ENCODE data around the gene LRRC47.

Gene LRRC47

GRCh38 chr1:3772027-3772714, 24.1 kb downstream of the LRRC47 start:
- peak; percentile 64 to 85 for DNase-seq (ENCODE audit: low read depth in 1 of 2, low spot score in 1 of 2)
- no peak overlapping the region for H3K27ac ChIP-seq (replicated peaks)
- H3K27me3 ChIP-seq (ENCODE audit: insufficient read depth, poor library complexity, severe bottlenecking): peaks cover 6% of the 10 kb centered on the region
- TF ChIP-seq SPI1 (IDR thresholded peaks at IDR 0.05; ENCODE audit: borderline replicate concordance, low read depth) (no peak), REST (IDR thresholded peaks at IDR 0.05; ENCODE audit: insufficient replicate concordance, low read depth) (no peak), POLR2AphosphoS5 (IDR thresholded peaks at IDR 0.05; ENCODE audit: low read depth) (no peak), CTCF (IDR thresholded peaks at IDR 0.05; ENCODE audit: insufficient read depth, low read length) (no peak), GABPA (IDR thresholded peaks at IDR 0.05; ENCODE audit: low read depth) (no peak)
- peak overlapping the region; percentile 24 for H3K4me3 ChIP-seq (replicated peaks; ENCODE audit: insufficient read depth, low read length)

- TF ChIP-seq GABPA (IDR thresholded peaks at IDR 0.05; ENCODE audit: low read depth) (no peak), CTCF (IDR thresholded peaks at IDR 0.05; ENCODE audit: insufficient read depth, low read length) (no peak), POLR2AphosphoS5 (IDR thresholded peaks at IDR 0.05; ENCODE audit: low read depth) (no peak), REST (IDR thresholded peaks at IDR 0.05; ENCODE audit: insufficient replicate concordance, low read depth) (no peak), SPI1 (IDR thresholded peaks at IDR 0.05; ENCODE audit: borderline replicate concordance, low read depth) (no peak)
- DNase-seq (ENCODE audit: low read depth in 1 of 2, low spot score in 1 of 2): no peak
- no peak overlapping the region for H3K4me3 ChIP-seq (replicated peaks; ENCODE audit: insufficient read depth, low read length)
- H3K27me3 ChIP-seq (ENCODE audit: insufficient read depth, poor library complexity, severe bottlenecking): peaks cover 6% of the 10 kb centered on the region
- no peak overlapping the region for H3K27ac ChIP-seq (replicated peaks)
These were observed 24.9 kb downstream of the LRRC47 start for GRCh38 chr1:3771108-3772026.

GRCh38 chr1:3770047-3770765, 26.1 kb downstream of the LRRC47 start:
- H3K27ac ChIP-seq (replicated peaks): no peak overlapping the region
- DNase-seq (ENCODE audit: low read depth in 1 of 2, low spot score in 1 of 2): no peak
- no peak for TF ChIP-seq POLR2AphosphoS5 (IDR thresholded peaks at IDR 0.05; ENCODE audit: low read depth)
- TF ChIP-seq SPI1 (IDR thresholded peaks at IDR 0.05; ENCODE audit: borderline replicate concordance, low read depth): no peak
- TF ChIP-seq CTCF (IDR thresholded peaks at IDR 0.05; ENCODE audit: insufficient read depth, low read length): no peak
- TF ChIP-seq REST (IDR thresholded peaks at IDR 0.05; ENCODE audit: insufficient replicate concordance, low read depth): no peak
- TF ChIP-seq GABPA (IDR thresholded peaks at IDR 0.05; ENCODE audit: low read depth): no peak
- peaks cover 6% of the 10 kb centered on the region for H3K27me3 ChIP-seq (ENCODE audit: insufficient read depth, poor library complexity, severe bottlenecking)
- no peak overlapping the region for H3K4me3 ChIP-seq (replicated peaks; ENCODE audit: insufficient read depth, low read length)

Data from HL-60 (cell line).